Fibroblast of the aortic adventitia (primary cell): ENCODE data around the gene SMIM32. TPM values are rescaled to one million over a fixed set of nuclear protein-coding genes. Genes with fewer than 3 reads are reported as not detected.

Experiments
- DNase-seq: peaks from one replicate; pipeline ENCODE4 v3.0.0-alpha.2; 2010; ENCODE audit warnings: low read depth
- H3K4me3 ChIP-seq: 2 replicates; pipeline ENCODE4 v1.5.1; 2011; ENCODE audit warnings: low read depth, mild to moderate bottlenecking, control low read depth, low read length, moderate library complexity
- total RNA-seq: library from RNA; depleted of rRNA; stranded (reverse); fragments of >200 nt; gene quantifications from 2 replicates; pipeline ENCODE4 v1.2.3, GENCODE V29; 2012; ENCODE audit warnings: low replicate concordance
- TF ChIP-seq, protein P1 (sequence below): IDR thresholded peaks from 2 replicates; pipeline ENCODE4 v1.5.1; 2011; ENCODE audit warnings: mild to moderate bottlenecking, low read length, control low read depth, inconsistent platforms; ENCODE audit not compliant: insufficient read depth

SMIM32 gene
- total RNA-seq, 1 donor = not detected

DNA sequence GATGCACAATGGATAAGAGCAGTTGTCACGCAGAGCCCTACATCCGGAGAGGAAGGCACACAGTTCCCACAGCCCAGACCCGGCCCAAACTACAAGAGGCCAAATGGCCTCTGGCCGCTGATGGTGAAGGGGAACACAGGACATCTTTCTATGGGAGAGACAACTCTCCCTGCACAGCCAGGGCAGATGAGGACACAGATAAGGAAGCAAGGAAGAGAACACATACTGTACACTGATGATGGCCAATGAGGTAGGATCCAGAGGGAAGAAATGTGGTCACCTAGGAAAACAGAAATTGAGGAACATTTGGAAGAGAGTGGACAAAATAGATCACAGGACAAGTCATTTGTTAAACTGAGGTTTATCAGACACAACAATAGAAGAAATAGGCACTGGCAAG, 28.4 kb upstream of the SMIM32 start:
- H3K4me3 ChIP-seq = no peak overlapping the region
- TF ChIP-seq, protein P1, sequence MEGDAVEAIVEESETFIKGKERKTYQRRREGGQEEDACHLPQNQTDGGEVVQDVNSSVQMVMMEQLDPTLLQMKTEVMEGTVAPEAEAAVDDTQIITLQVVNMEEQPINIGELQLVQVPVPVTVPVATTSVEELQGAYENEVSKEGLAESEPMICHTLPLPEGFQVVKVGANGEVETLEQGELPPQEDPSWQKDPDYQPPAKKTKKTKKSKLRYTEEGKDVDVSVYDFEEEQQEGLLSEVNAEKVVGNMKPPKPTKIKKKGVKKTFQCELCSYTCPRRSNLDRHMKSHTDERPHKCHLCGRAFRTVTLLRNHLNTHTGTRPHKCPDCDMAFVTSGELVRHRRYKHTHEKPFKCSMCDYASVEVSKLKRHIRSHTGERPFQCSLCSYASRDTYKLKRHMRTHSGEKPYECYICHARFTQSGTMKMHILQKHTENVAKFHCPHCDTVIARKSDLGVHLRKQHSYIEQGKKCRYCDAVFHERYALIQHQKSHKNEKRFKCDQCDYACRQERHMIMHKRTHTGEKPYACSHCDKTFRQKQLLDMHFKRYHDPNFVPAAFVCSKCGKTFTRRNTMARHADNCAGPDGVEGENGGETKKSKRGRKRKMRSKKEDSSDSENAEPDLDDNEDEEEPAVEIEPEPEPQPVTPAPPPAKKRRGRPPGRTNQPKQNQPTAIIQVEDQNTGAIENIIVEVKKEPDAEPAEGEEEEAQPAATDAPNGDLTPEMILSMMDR = no peak
- DNase-seq = no peak

DNA sequence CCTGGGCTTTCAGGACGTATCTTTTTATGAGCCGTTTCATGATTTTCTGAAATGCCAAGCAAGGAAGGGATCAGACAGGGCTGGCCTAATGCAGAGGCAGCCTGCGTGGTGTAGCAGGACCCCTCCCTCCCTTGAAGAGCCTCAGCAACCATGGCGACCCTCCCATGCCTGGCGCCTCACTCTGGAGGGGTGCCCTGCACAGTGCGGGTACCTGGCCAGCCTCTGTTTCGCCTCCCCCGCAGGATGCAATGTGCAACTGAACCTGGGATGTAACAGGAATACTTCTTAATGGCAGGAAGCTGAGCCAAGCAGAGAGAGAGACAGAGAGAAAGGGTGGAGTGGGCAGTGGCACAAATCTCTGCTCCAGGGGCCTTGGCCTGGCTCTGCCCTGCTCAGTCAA, 23.3 kb upstream of the SMIM32 start:
- TF ChIP-seq, protein P1 = no peak
- no peak for DNase-seq
- H3K4me3 ChIP-seq = no peak overlapping the region

DNA sequence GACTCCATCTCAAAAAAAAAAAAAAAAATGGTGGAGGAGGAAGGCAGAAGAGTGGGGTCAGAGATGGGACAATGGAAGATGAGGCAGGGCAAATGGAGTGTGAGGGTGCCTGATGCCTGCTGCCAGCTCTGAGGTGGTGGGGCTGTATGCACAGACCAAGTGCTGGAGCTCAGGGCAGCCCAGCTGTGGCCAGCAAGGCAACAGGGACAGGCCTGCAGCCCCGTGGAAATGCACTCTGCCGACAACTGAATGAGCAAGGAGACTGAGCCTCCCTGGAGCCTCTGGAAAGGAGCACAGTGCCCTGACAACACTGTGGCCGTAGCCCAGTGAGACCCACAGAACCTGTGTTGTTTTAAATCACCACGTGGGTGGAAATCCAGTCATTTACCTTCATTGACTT, 22.9 kb upstream of the SMIM32 start:
- TF ChIP-seq, protein P1 = no peak
- no peak for DNase-seq
- H3K4me3 ChIP-seq = no peak overlapping the region

DNA sequence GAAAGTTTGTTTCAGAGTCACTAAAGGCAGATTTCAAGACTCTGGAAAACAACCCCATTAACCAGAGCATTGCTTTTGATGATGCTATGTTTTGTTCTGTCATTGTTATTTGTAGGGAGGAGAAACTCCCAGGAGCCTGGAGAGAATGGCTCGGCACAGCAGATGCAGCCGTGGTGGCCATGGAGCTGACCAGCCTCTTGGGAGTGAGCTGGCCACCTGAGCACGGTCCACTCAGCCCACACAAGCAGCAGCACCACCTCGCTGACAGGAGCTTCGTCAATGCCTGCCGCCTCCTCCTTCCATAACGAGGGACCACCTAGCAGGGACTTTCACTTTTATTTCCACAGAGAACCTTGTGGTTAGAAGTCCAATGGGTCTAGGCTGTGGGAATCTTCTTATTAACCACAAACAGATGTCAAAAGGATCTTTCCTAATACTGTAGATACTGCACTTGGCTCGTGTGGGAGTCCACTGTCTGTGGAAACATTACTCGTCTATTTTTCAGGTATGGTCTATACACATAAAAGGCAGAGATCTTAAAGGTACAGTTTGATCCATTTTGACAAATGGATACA, 21.0 kb upstream of the SMIM32 start:
- H3K4me3 ChIP-seq = no peak overlapping the region
- TF ChIP-seq, protein P1 = no peak
- DNase-seq = no peak

DNA sequence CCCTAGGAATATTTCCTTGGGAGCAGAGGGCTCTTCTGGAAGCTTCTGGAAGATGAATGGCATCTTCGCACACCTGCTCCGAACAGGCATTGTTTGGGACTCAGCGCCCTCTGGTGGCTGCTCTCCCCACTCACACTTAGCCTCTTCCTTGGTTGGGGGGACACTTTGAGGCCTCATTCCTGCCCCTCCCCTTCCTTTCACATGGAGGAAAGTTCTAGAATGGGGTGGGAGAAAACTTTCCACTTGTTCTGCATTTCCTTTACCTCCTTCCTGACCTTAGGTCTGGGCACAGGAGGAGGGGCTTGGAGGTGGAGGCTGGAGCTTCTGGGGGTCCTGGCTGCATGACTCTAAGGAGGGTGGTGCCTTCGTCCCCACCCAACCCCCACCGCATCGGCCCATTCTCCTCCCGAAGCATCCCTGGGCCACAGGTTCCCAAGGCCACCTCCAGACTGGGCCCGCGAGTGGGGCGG, 19.3 kb upstream of the SMIM32 start:
- H3K4me3 ChIP-seq = no peak overlapping the region
- peak; percentile 63 for DNase-seq
- TF ChIP-seq, protein P1 = peak; percentile 87

DNA sequence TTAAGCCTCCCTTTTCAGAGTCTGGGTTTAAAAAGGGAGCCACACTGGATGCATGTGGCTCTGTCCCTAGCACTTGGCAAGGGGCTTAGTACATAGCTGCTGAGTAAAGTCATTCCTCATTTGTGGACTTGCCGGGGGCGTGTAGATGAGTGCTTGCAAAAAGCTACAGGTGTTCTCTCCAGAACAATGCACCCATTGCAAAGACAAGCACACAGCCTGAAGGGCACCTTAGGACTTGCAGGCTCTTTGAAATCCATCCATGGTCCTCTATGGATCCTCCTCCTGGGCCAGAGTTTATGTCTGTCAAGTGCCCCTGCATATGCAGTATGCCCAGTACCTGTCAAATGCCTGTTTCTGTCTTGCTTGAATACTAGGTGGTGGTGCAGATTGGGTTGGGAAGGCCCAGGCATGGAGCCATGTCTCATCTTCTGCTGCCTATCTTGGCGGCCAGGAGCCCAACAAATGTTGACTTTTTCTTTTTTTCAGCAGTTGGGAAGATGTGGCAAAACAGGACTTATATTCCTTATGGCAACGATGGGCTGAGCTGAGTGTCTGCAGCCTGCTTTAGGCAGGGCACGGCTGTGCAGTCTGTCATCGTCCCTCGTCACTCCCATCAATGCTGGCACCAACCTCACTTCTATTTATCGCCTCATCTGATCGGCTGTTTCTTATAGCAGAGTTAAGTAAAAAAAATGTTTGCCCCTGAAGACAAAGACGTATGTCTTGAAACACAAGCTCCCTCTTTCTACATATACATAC, 18.5 kb upstream of the SMIM32 start:
- no peak overlapping the region for H3K4me3 ChIP-seq
- TF ChIP-seq, protein P1 = no peak
- DNase-seq = no peak
